ENCODE data around the gene IREB2. TPM values are rescaled to one million over a fixed set of nuclear protein-coding genes. Genes with fewer than 3 reads are reported as not detected.

The IREB2 gene
- total and polyA plus RNA-seq, 7 donors, result 11.0 to 46.5 (median 29.2) TPM

DNA sequence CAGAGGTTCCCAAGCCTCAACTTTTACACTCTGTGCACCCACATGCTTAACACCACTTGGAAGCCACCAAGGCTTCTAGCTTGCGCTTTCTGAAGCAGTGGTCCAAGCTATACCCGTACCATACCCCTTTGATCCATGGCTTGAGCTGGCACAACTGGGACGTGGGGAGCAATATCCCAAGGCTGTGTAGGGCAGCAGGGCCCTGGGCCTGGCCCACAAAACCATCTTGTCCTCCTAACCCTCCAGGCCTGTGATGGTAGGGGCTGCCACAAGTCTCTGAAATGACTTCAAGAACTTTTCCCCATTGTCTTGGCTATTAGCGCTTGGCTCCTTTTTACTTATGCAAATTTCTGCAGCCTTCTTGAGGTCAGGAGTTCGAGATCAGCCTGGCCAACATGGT is 86.2 kb downstream of the IREB2 start:
- intact Hi-C loops (cut with DNase I), result no loop called here
- peaks cover 0 to 18% of the 10 kb centered on the region in 2 donors for H3K36me3 ChIP-seq (ENCODE audit: insufficient read depth in 1 of 2, low read depth in 1 of 2)
- no peaks in the 10 kb centered on the region for H3K9me3 ChIP-seq
- no peaks in the 10 kb centered on the region for H3K4me1 ChIP-seq
- no peak for ATAC-seq
- no peaks in the 10 kb centered on the region for H3K27me3 ChIP-seq (ENCODE audit: insufficient read depth in 3 of 3, low read length in 2 of 3)
- WGBS, 3 donors, result 91 to 94% (median 93%) methylated on average over 5 of the region's 5 CpGs
- no peak for DNase-seq
- no peak for TF ChIP-seq CTCF (IDR thresholded peaks at IDR 0.05)
- no peak overlapping the region for H3K27ac ChIP-seq
- no peak overlapping the region for H3K4me3 ChIP-seq

DNA sequence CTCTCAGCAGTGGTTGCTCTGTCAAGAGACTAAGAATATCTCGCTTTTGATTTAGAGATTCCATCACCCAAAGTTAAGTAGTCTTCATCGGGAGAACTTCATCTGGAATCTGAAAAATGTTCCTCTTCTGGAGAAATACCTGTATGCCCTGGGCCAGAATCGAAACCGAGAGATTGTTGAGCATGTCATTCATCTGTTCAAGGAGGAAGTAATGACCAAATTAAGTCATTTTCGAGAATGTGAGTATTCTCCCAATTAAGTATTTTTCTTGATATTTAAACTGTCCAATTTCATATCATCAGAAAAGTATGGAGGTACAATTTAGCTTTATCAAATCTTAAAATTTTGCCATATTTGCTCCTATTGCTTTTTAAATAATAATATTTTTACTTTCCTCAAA is 89.3 kb downstream of the IREB2 start:
- no peak overlapping the region for H3K4me3 ChIP-seq
- no peaks in the 10 kb centered on the region for H3K27me3 ChIP-seq (ENCODE audit: insufficient read depth in 3 of 3, low read length in 2 of 3)
- intact Hi-C loops (cut with DNase I), result no loop called here
- 87 to 93% (median 90%) methylated on average over 5 of the region's 5 CpGs for WGBS, 3 donors
- DNase-seq (no peak), ATAC-seq (no peak)
- H3K36me3 ChIP-seq (ENCODE audit: insufficient read depth in 1 of 2, low read depth in 1 of 2), result peaks cover 0 to 10% of the 10 kb centered on the region in 2 donors
- no peaks in the 10 kb centered on the region for H3K9me3 ChIP-seq
- no peaks in the 10 kb centered on the region for H3K4me1 ChIP-seq
- no peak for TF ChIP-seq CTCF (IDR thresholded peaks at IDR 0.05)
- no peak overlapping the region for H3K27ac ChIP-seq

- Histone ChIP-seq H3K36me3 (ENCODE audit: insufficient read depth in 1 of 2, low read depth in 1 of 2) (peaks cover 0 to 12% of the 10 kb centered on the region in 2 donors), H3K27ac (no peak overlapping the region), H3K9me3 (no peaks in the 10 kb centered on the region), H3K27me3 (ENCODE audit: insufficient read depth in 3 of 3, low read length in 2 of 3) (no peaks in the 10 kb centered on the region), H3K4me1 (no peaks in the 10 kb centered on the region), H3K4me3 (no peak overlapping the region)
- 43 to 59% (median 51%) methylated on average over 2 of the region's 2 CpGs for WGBS, 3 donors
- TF ChIP-seq CTCF (IDR thresholded peaks at IDR 0.05), result no peak
- ATAC-seq (no peak), DNase-seq (no peak)
- intact Hi-C loops (cut with DNase I), result no loop called here
Measured at GRCh38 chr15:78533331-78533730, 95.3 kb downstream of the IREB2 start.

DNA sequence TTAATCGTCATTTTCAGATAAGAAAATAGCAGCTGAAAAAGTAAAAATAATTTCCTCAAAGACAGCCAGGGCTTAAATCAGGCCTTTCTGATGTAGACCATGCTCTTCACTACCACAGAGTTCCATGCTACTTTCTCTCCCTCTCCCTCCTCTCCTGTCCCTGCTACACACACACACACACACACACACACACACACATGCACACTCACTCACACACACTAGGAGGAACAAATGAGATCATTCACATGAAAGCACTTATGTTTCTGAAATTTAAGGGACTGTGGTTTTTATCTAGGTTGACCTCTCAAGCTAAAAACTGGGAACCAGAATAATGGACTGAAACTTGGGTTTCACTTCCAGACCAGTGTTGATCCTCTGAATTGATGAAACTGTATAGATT is 98.1 kb downstream of the IREB2 start:
- H3K36me3 ChIP-seq (ENCODE audit: insufficient read depth in 1 of 2, low read depth in 1 of 2), result peaks cover 0 to 6% of the 10 kb centered on the region in 2 donors
- ATAC-seq (no peak), DNase-seq (no peak)
- no peak overlapping the region for H3K27ac ChIP-seq
- intact Hi-C loops (cut with DNase I), result no loop called here
- H3K27me3 ChIP-seq (ENCODE audit: insufficient read depth in 3 of 3, low read length in 2 of 3), result no peaks in the 10 kb centered on the region
- no peak overlapping the region for H3K4me3 ChIP-seq
- 92 to 98% (median 92%) methylated on average over 1 of the region's 1 CpG for WGBS, 3 donors
- no peak for TF ChIP-seq CTCF (IDR thresholded peaks at IDR 0.05)
- H3K9me3 ChIP-seq, result no peaks in the 10 kb centered on the region
- H3K4me1 ChIP-seq, result no peaks in the 10 kb centered on the region

DNA sequence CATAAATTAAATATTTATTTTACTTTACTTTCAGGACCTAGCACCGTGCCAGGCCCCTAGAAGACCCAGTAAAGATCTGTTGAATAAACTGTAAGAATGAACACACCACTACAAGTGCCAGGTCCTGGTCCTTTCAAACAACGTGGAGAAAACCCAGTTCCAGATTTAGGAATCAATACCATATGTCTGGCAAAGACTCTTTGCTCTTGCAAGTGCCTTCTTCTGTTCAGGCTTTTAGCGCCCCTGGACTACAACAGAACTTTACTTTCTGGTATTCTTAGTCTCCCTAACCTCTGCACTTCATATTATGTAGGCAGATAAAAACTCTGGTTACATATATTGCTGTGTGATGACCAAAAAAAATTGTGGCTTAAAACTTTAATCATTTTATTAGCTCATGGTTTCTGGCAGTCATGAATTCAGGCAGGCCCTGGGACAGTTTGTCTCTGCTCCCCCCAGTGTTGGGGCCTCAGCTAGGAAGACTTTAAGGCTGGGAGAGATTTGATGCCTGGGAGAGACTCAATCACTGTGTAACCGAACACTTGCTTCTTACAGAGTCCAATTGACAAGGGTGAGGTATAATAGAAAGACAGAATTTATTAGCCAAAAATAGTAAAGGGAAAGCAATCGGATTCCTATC is 99.4 kb downstream of the IREB2 start:
- no peaks in the 10 kb centered on the region for H3K9me3 ChIP-seq
- peaks cover 2 to 13% of the 10 kb centered on the region in 2 donors for H3K36me3 ChIP-seq (ENCODE audit: insufficient read depth in 1 of 2, low read depth in 1 of 2)
- H3K27me3 ChIP-seq (ENCODE audit: insufficient read depth in 3 of 3, low read length in 2 of 3), result no peaks in the 10 kb centered on the region
- H3K27ac ChIP-seq, result no peak overlapping the region
- H3K4me3 ChIP-seq, result no peak overlapping the region
- DNase-seq (no peak), ATAC-seq (no peak)
- TF ChIP-seq CTCF (IDR thresholded peaks at IDR 0.05), result no peak
- WGBS, 3 donors, result 58 to 71% (median 66%) methylated on average over 5 of the region's 5 CpGs
- peaks cover 8% of the 10 kb centered on the region for H3K4me1 ChIP-seq
- intact Hi-C loops (cut with DNase I), result no loop called here

Measured in psoas muscle (tissue), 8 donors.